Thoracic aorta (tissue), 2 donors: ENCODE measurements around the gene IQSEC2. TPM values are rescaled to one million over a fixed set of nuclear protein-coding genes. Genes with fewer than 3 reads are reported as not detected.

Experiments
- ATAC-seq: fragments of 150-250 bp; one replicate; pipeline ENCODE4 v1.8.0; 2017; ENCODE audit warnings: low read depth; ENCODE audit not compliant: insufficient number of reproducible peaks, low FRiP score
- DNase-seq: peaks from one replicate; pipeline ENCODE4 v3.0.0-alpha.2; 2020; ENCODE audit warnings: low spot score
- H3K27ac ChIP-seq, 2 donors: fragments of 200-600 bp; sonication (generic); 1 replicate in 1 of 2; 2 replicates in 1 of 2; pipeline ENCODE4 v1.5.1; 2016; ENCODE audit warnings: mild to moderate bottlenecking in 2 of 2, moderate library complexity in 2 of 2
- H3K27me3 ChIP-seq: fragments of 200-600 bp; sonication (generic); replicated peaks from 2 replicates; pipeline ENCODE4 v1.6.0; 2016; ENCODE audit warnings: mild to moderate bottlenecking; ENCODE audit not compliant: insufficient read depth
- H3K36me3 ChIP-seq: fragments of 200-600 bp; sonication (generic); one replicate; pipeline ENCODE4 v1.5.1; 2016
- H3K4me1 ChIP-seq, 2 donors: fragments of 200-600 bp; sonication (generic); 1 replicate in 1 of 2; 2 replicates in 1 of 2; pipeline versions ENCODE4 v1.5.1 to v1.6.0; 2016; ENCODE audit warnings: low read depth in 2 of 2, mild to moderate bottlenecking in 1 of 2; ENCODE audit not compliant: control insufficient read depth in 1 of 2
- H3K4me3 ChIP-seq: fragments of 200-600 bp; sonication (generic); 2 replicates; pipeline ENCODE4 v1.5.1; 2016; ENCODE audit warnings: mild to moderate bottlenecking
- H3K9me3 ChIP-seq: fragments of 200-600 bp; sonication (generic); 2 replicates; pipeline ENCODE4 v1.5.1; 2016
- total RNA-seq, 2 donors: library from RNA; depleted of rRNA; stranded (reverse); fragments of >200 nt; gene quantifications; one replicate each; pipeline versions ENCODE4 v1.1.0 to v1.2.3, GENCODE V29; 2016
- TF ChIP-seq, protein P1 (sequence below): fragments of 200-600 bp; sonication (generic); IDR thresholded peaks from one replicate; pipeline ENCODE4 v1.5.1; 2019; ENCODE audit warnings: antibody characterized with exemption

The IQSEC2 gene
- total RNA-seq, 2 donors from 2014 or later = 12.2 to 21.1 TPM

DNA sequence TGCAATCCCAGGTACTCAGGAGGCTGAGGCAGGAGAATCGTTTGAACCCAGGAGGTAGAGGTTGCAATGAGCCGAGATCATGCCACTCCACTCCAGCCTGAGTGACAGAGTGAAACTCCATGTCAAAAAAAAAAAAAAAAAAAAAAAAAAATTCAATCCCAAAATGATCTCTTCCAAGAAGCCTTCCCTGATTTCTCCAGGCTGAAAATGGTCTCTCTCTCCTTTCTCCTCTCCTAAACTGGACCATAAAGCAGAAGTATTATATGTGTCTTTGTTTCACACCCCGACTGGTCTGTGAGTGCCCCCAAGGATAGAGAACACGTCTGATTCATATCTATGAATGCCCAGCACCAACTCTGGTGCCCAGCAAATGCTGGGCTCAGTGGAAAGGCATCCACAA is 39.1 kb downstream of the IQSEC2 start:
- TF ChIP-seq, protein P1, sequence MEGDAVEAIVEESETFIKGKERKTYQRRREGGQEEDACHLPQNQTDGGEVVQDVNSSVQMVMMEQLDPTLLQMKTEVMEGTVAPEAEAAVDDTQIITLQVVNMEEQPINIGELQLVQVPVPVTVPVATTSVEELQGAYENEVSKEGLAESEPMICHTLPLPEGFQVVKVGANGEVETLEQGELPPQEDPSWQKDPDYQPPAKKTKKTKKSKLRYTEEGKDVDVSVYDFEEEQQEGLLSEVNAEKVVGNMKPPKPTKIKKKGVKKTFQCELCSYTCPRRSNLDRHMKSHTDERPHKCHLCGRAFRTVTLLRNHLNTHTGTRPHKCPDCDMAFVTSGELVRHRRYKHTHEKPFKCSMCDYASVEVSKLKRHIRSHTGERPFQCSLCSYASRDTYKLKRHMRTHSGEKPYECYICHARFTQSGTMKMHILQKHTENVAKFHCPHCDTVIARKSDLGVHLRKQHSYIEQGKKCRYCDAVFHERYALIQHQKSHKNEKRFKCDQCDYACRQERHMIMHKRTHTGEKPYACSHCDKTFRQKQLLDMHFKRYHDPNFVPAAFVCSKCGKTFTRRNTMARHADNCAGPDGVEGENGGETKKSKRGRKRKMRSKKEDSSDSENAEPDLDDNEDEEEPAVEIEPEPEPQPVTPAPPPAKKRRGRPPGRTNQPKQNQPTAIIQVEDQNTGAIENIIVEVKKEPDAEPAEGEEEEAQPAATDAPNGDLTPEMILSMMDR = no peak
- Histone ChIP-seq H3K36me3 (no peaks in the 10 kb centered on the region), H3K4me3 (no peak overlapping the region), H3K9me3 (no peaks in the 10 kb centered on the region), H3K27ac (no peak overlapping the region), H3K4me1 (no peaks in the 10 kb centered on the region), H3K27me3 (no peaks in the 10 kb centered on the region)
- no peak for ATAC-seq
- DNase-seq = no peak

DNA sequence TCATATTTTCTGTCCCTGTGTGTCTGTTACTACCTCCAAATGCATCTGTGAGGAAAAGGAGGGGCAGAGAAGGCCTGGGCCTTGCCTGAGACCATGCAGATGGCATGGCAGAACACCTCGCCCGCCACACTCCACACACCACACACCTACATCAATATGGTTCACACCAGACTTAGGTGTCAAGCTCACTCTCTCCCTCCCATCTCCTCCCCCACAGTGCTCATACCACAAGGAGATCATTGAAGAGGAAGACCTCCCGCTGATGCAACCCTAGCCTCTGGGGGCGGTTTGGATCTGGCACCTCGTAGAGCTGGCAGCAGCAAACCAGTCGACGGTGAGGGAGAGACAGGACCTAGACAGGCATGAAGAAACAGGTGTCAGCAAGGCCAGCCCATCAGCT is 39.8 kb downstream of the IQSEC2 start:
- no peak for ATAC-seq
- Histone ChIP-seq H3K4me3 (no peak overlapping the region), H3K4me1 (no peaks in the 10 kb centered on the region), H3K9me3 (no peaks in the 10 kb centered on the region), H3K27ac (no peak overlapping the region), H3K27me3 (no peaks in the 10 kb centered on the region), H3K36me3 (no peaks in the 10 kb centered on the region)
- TF ChIP-seq, protein P1 = no peak
- DNase-seq = no peak

DNA sequence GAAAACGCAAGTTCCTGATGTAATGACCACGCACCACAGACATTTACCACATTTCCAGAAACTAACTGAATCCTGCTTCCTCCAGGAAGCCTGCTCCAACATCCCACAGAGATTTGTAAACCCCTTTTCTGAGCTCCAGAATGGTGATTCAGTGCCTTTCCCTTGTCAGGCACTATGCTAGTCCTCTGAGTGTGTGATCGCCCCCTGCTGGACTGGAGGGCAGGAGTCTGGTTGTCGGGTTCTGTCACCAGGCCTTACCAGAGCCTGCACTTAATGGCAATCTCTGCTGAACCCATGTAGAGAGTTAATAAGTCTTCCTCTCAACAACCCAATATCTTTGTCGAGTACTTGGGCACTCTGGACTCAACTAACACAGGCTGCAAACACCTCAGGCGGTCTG is 41.9 kb downstream of the IQSEC2 start:
- DNase-seq = no peak
- no peak overlapping the region for H3K4me3 ChIP-seq
- no peaks in the 10 kb centered on the region for H3K36me3 ChIP-seq
- H3K27me3 ChIP-seq = no peaks in the 10 kb centered on the region
- no peak overlapping the region for H3K27ac ChIP-seq
- no peak for ATAC-seq
- TF ChIP-seq, protein P1 = no peak
- no peaks in the 10 kb centered on the region for H3K9me3 ChIP-seq
- H3K4me1 ChIP-seq = no peaks in the 10 kb centered on the region

DNA sequence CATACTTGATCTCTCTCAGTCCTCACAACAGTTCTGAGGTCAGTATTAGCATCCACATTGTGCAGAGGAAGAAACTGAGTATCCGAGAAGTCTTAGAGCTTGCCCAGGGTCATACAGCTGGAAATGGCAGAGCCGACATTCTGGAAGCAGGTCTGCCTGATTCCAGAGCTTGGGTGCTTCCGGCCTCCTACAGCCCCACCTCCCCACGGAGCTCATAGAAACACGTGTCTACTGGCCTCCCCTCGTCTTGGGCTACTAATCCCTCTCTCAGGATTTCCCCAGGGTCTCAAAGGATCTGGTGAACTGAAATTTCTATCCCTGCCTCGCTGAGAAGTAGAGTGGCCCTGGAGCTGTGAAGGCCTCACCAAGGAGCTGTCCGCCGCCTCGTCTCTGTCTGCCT is 44.3 kb downstream of the IQSEC2 start:
- TF ChIP-seq, protein P1 = no peak
- no peak for DNase-seq
- Histone ChIP-seq H3K36me3 (no peaks in the 10 kb centered on the region), H3K4me3 (no peak overlapping the region), H3K27ac (no peak overlapping the region), H3K27me3 (no peaks in the 10 kb centered on the region), H3K9me3 (no peaks in the 10 kb centered on the region), H3K4me1 (no peaks in the 10 kb centered on the region)
- ATAC-seq = no peak

DNA sequence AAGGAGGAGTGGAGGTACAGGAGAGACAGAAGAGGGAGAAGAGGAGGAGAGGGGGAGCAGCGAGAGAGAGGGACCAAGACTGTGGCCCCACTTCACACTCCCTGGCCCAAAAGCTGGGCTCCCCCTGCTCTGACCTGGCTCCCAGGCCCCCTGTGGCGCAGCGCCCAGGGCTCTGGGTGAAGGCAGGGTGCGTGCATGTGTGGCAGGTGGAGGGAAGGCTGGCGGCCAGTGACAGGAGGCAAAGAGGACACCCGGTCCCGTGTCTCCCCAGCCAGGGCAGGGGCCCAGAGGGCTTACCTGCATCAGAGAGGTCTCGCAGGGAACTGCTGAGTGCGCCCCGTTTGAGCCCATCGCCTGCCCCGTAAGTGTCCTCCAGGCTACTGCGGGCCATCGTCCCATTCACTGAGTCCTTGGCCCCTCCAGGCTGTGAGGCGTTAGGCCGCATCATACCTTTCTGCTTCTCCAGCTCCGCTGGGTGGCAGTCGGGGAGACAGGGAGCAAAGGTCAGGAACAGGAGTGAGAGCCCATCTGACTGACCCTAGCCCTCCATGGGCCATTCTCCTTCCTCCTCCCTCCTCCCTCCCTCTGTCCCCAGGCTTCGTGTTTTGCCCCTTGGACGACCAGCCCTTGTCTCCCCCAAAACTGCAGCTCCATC is 45.2 kb downstream of the IQSEC2 start:
- DNase-seq (no peak), ATAC-seq (no peak)
- Histone ChIP-seq H3K36me3 (no peaks in the 10 kb centered on the region), H3K4me1 (no peaks in the 10 kb centered on the region), H3K27me3 (no peaks in the 10 kb centered on the region), H3K9me3 (no peaks in the 10 kb centered on the region), H3K4me3 (no peak overlapping the region), H3K27ac (no peak overlapping the region)
- TF ChIP-seq, protein P1 = no peak
